GM23248 (cell line): Measurements from ENCODE around the gene HOTAIR. TPM values are rescaled to one million over a fixed set of nuclear protein-coding genes. Genes with fewer than 3 reads are reported as not detected.

Experiments used
- DNase-seq: peaks from one replicate; pipeline ENCODE4 v3.0.0-alpha.2; 2015
- H2AFZ ChIP-seq: fragments of 200-600 bp; sonication (generic); 2 replicates; pipeline ENCODE4 v1.6.1; 2016; ENCODE audit warnings: antibody characterized with exemption
- H3F3A ChIP-seq: fragments of 200-600 bp; sonication (generic); 2 replicates; pipeline ENCODE4 v1.6.1; 2016; ENCODE audit warnings: mild to moderate bottlenecking, antibody characterized with exemption, mixed run types; ENCODE audit not compliant: insufficient read depth
- H3K27ac ChIP-seq: fragments of 200-600 bp; sonication (generic); 2 replicates; pipeline ENCODE4 v1.5.1; 2016; ENCODE audit warnings: mild to moderate bottlenecking
- H3K27me3 ChIP-seq: fragments of 200-600 bp; sonication (generic); replicated peaks from 2 replicates; pipeline ENCODE4 v1.6.1; 2016; ENCODE audit warnings: mild to moderate bottlenecking; ENCODE audit not compliant: insufficient read depth
- H3K36me3 ChIP-seq: fragments of 200-600 bp; sonication (generic); 2 replicates; pipeline ENCODE4 v1.6.1; 2016; ENCODE audit warnings: low read depth, mild to moderate bottlenecking
- H3K4me1 ChIP-seq: fragments of 200-600 bp; sonication (generic); 2 replicates; pipeline ENCODE4 v1.6.1; 2016; ENCODE audit warnings: mild to moderate bottlenecking; ENCODE audit not compliant: insufficient read depth
- H3K4me2 ChIP-seq: fragments of 200-600 bp; sonication (generic); one replicate; pipeline ENCODE4 v1.6.1; 2016; ENCODE audit warnings: mild to moderate bottlenecking; ENCODE audit not compliant: unreplicated experiment
- H3K4me3 ChIP-seq: fragments of 200-600 bp; sonication (generic); 2 replicates; pipeline ENCODE4 v1.5.1; 2016; ENCODE audit warnings: mild to moderate bottlenecking
- H3K79me2 ChIP-seq: fragments of 200-600 bp; sonication (generic); 2 replicates; pipeline ENCODE4 v1.6.1; 2016; ENCODE audit warnings: mild to moderate bottlenecking; ENCODE audit not compliant: insufficient read depth
- H3K9ac ChIP-seq: fragments of 200-600 bp; sonication (generic); 2 replicates; pipeline ENCODE4 v1.6.1; 2016; ENCODE audit warnings: mild to moderate bottlenecking
- H3K9me2 ChIP-seq: fragments of 200-600 bp; sonication (generic); 2 replicates; pipeline ENCODE4 v1.6.1; 2016; ENCODE audit warnings: mixed run types, mild to moderate bottlenecking, moderate library complexity; ENCODE audit not compliant: insufficient read depth
- H3K9me3 ChIP-seq: fragments of 200-600 bp; sonication (generic); one replicate; pipeline ENCODE4 v1.6.1; 2017; ENCODE audit warnings: low read depth
- H4K20me1 ChIP-seq: fragments of 200-600 bp; sonication (generic); 2 replicates; pipeline ENCODE4 v1.6.0; 2016; ENCODE audit not compliant: insufficient read depth
- EZH2 ChIP-seq: fragments of 200-600 bp; sonication (generic); IDR thresholded peaks from 2 replicates; pipeline ENCODE4 v1.6.1; 2018; ENCODE audit warnings: antibody characterized with exemption, mild to moderate bottlenecking; ENCODE audit not compliant: insufficient read depth, poor library complexity, severe bottlenecking
- EZH2phosphoT487 ChIP-seq: fragments of 200-600 bp; sonication (generic); IDR thresholded peaks from 2 replicates; pipeline ENCODE4 v1.6.1; 2018; ENCODE audit warnings: antibody characterized with exemption, moderate library complexity, mild to moderate bottlenecking, low read depth; ENCODE audit not compliant: insufficient read depth
- WGBS, 2 experiments: methylation state at CpG; one replicate each; pipeline ENCODE4 v1.1.6; 2015 to 2017; ENCODE audit warnings: low lambda C conversion rate in 2 of 2, low coverage in 1 of 2; ENCODE audit errors: missing lambda C conversion rate in 2 of 2; 5-methylcytosine and 5-hydroxymethylcytosine counted together
- in situ Hi-C: fragments of 300-500 bp; cut with MboI; formaldehyde crosslinking; loops from 2 replicates; pipeline ENCODE4 v1.15.0; 2020
- polyA plus RNA-seq: library from polyadenylated mRNA; unstranded; fragments of >200 nt; fragmentation: Nextera tagmentation; extraction: Ambion mirVana; gene quantifications from 2 replicates; pipeline ENCODE4 v1.2.1, GENCODE V29; 2016
- total RNA-seq: library from RNA; depleted of rRNA; stranded (reverse); fragments of >200 nt; shearing (Covaris generic); gene quantifications from 2 replicates; pipeline ENCODE4 v1.2.3, GENCODE V29; 2014

HOTAIR gene
- total and polyA plus RNA-seq, 2 experiments from 2014 or later = not detected

DNA sequence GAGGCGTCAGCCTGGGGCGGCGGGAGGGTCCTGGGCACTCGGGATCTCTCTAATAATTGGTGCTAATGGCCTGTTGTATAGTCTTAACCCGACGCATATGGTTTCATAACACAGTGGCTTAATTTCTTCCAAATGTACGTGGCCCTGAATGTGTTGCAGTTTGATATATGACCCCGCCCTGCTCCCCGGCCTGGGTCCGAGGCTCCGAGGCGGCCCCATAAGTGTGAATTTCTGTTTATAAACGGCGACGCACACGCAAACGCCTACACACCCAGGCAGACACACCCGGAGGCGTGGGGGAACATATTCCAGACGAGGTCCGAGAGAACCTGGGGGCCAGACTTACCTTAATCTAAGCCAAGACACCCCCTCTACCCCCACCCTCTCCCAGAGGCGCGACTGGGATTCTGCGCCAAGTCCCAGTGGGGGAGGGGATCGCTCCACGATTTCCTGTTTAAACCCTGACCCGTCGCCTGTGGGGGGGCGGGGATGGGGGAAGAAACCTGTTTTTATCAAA lies 43.8 kb upstream of the HOTAIR start:
- no peaks in the 10 kb centered on the region for H3K9me2 ChIP-seq
- H3K27me3 ChIP-seq = no peaks in the 10 kb centered on the region
- H3K27ac ChIP-seq = peak overlapping the region; percentile 99
- H3K9me3 ChIP-seq = no peaks in the 10 kb centered on the region
- peak; percentile 76 for DNase-seq
- WGBS, 2 experiments = 2 to 3% methylated on average over 16 to 29 of the region's 29 CpGs
- H3K36me3 ChIP-seq = no peaks in the 10 kb centered on the region
- peaks cover 74% of the 10 kb centered on the region for H3K79me2 ChIP-seq
- H4K20me1 ChIP-seq = no peaks in the 10 kb centered on the region
- peak overlapping the region; percentile 78 for H3K4me3 ChIP-seq
- no peak for TF ChIP-seq EZH2phosphoT487
- peak overlapping the region; percentile 97 for H3K9ac ChIP-seq
- in situ Hi-C loops = no loop called here
- peak overlapping the region; percentile 24 for H2AFZ ChIP-seq
- peak overlapping the region; percentile 85 for H3K4me2 ChIP-seq
- peaks cover 47% of the 10 kb centered on the region for H3K4me1 ChIP-seq
- H3F3A ChIP-seq = peaks cover 10% of the 10 kb centered on the region

DNA sequence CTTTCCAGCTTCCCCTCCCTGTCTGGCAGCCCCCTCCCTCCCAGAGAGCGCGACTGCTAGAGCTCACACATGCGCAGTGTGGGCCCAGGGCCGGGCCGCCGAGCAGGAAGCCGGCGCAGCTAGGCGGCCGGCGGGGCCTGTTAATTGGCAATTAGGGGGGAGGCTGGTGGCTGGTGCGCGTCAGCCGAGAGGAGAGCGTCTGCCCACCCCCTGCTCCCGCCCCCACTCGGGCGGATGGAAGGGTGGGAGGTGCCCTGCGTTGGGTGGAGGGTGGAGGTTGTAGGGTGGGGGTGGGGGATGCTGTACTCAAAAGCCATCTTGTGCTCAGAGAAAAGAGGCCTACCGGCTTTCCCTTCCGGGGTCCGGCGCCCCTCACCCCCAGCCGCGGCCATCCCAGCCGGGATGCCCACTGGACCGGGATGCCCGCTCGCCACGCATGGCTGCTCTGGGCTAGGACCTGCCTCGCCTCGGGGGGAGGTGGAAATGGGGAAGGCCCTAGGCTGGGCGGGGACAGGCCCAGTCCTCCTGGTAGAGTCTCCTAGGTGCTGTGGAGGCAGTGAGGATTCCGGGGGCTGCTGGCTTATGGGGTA lies 43.2 kb upstream of the HOTAIR start:
- WGBS, 2 experiments = 0 to 2% methylated on average over 16 to 34 of the region's 34 CpGs
- Histone ChIP-seq H3K27ac (peak overlapping the region; percentile 99), H3F3A (peaks cover 11% of the 10 kb centered on the region), H3K4me1 (peaks cover 47% of the 10 kb centered on the region), H3K79me2 (peaks cover 68% of the 10 kb centered on the region), H3K4me3 (peak overlapping the region; percentile 78), H4K20me1 (no peaks in the 10 kb centered on the region), H3K4me2 (peak overlapping the region; percentile 85), H3K27me3 (no peaks in the 10 kb centered on the region), H3K9me2 (no peaks in the 10 kb centered on the region), H2AFZ (peak overlapping the region; percentile 47), H3K36me3 (no peaks in the 10 kb centered on the region), H3K9me3 (no peaks in the 10 kb centered on the region), H3K9ac (peak overlapping the region; percentile 97)
- TF ChIP-seq EZH2phosphoT487 = no peak
- no peak for TF ChIP-seq EZH2
- DNase-seq = peak; percentile 97
- in situ Hi-C loops = no loop called here

DNA sequence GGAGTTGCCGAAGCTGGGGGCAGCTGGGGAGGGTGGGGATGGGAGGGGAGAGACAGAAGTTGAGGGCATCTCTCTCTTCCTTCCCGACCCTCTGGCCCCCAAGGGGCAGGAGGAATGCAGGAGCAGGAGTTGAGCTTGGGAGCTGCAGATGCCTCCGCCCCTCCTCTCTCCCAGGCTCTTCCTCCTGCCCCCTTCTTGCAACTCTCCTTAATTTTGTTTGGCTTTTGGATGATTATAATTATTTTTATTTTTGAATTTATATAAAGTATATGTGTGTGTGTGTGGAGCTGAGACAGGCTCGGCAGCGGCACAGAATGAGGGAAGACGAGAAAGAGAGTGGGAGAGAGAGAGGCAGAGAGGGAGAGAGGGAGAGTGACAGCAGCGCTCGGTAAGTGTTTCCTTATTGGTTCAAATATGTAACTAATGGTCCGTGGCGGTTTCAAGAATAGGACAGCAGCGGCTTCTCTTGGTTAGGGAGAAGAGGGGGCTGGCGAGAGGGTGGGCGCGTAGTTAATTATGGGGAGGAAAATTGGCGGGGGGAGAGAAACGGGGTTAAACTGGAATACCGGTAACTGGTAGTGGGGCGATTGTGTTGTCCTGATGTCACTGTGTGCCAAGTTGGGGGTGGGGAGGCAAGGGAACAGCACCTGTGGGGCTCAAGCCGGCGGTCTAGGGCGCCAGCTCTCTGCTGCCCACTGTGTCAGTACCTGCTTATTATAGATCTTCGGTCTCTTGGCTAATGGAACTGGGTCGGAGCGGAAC lies 42.5 kb upstream of the HOTAIR start:
- H3F3A ChIP-seq = peaks cover 17% of the 10 kb centered on the region; the same call in 1 of the 2 replicates
- peaks cover 47% of the 10 kb centered on the region for H3K4me1 ChIP-seq
- no peaks in the 10 kb centered on the region for H3K9me2 ChIP-seq
- peak overlapping the region; percentile 97 for H3K9ac ChIP-seq
- H3K4me3 ChIP-seq = peak overlapping the region; percentile 78
- no peaks in the 10 kb centered on the region for H4K20me1 ChIP-seq
- no peak for TF ChIP-seq EZH2
- no peak for TF ChIP-seq EZH2phosphoT487
- peaks cover 63% of the 10 kb centered on the region for H3K79me2 ChIP-seq
- peak; percentile 71 for DNase-seq
- H3K4me2 ChIP-seq = peak overlapping the region; percentile 85
- in situ Hi-C loops = no loop called here
- peak overlapping the region; percentile 47 for H2AFZ ChIP-seq
- WGBS, 2 experiments = 1% methylated on average over 18 to 24 of the region's 24 CpGs
- no peaks in the 10 kb centered on the region for H3K36me3 ChIP-seq
- H3K9me3 ChIP-seq = no peaks in the 10 kb centered on the region
- H3K27me3 ChIP-seq = no peaks in the 10 kb centered on the region
- peak overlapping the region; percentile 99 for H3K27ac ChIP-seq

DNA sequence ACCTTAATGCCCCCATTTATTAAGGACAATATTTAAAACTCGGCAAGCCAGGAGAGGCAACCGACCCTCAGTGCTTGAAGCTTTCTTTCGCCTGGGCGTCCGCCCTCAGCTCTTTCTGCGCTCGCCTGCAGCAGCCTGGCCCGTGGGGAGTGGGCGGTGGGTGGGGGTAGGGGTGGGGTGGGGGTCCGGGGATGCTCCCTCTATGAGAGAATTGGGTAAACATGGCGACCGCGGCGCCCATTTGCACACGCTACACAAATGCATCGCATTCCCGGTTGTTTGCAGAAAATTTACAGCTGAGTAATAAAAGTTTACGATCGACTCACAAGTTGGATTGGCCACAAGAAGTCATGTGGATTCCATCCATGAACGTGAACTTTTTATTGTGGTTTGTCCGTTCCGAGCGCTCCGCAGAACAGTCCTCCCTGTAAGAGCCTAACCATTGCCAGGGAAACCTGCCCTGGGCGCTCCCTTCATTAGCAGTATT lies 41.8 kb upstream of the HOTAIR start:
- H3K9me2 ChIP-seq = no peaks in the 10 kb centered on the region
- H3K27ac ChIP-seq = peak overlapping the region; percentile 99
- DNase-seq = peak; percentile 95
- peaks cover 44% of the 10 kb centered on the region for H3K4me1 ChIP-seq
- H2AFZ ChIP-seq = peak overlapping the region; percentile 70
- no peaks in the 10 kb centered on the region for H3K36me3 ChIP-seq
- H3K79me2 ChIP-seq = peaks cover 63% of the 10 kb centered on the region
- TF ChIP-seq EZH2 = no peak
- no peak for TF ChIP-seq EZH2phosphoT487
- H3F3A ChIP-seq = peaks cover 20% of the 10 kb centered on the region; the same call in 1 of the 2 replicates
- H3K27me3 ChIP-seq = no peaks in the 10 kb centered on the region
- H4K20me1 ChIP-seq = no peaks in the 10 kb centered on the region
- in situ Hi-C loops = no loop called here
- no peaks in the 10 kb centered on the region for H3K9me3 ChIP-seq
- peak overlapping the region; percentile 97 for H3K9ac ChIP-seq
- peak overlapping the region; percentile 78 for H3K4me3 ChIP-seq
- H3K4me2 ChIP-seq = peak overlapping the region; percentile 85
- 0 to 2% methylated on average over 20 to 25 of the region's 25 CpGs for WGBS, 2 experiments
